ENCODE results near the gene GPX6. TPM values are rescaled to one million over a fixed set of nuclear protein-coding genes. Genes with fewer than 3 reads are reported as not detected.

The GPX6 gene
- total RNA-seq, 1 experiment from 2014 or later = not detected

DNA sequence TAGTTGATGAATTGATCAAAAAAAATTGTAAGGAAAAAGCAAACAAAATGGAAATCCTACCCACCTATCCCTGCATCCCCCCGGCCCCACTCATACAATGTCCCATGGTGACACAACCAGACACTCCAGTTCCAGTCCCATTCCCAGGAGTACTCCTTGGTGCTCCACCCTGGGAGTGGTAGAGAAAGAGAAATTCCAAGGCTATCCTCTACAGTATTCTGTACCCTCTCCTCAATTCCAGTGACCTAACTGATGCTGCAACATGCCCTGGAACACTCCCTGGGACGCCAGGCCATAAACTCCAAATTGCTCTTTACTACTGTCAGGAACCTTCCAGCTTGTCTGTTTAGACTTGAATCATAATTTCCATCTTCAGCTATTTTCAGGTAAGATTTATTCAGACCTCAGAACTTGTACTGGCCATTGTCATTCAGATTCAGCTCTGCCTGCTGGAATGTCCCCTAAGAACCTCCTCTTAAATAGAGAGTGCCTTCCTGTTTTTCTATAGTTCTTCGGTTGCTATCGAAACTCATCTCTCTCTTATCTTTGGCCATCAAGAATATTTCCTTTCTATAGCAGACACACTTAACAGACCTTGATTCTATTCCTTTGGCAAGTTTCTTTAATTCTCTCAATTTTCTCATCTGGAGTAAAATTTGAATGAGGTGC lies 8.7 kb downstream of the GPX6 start:
- peak overlapping the region; percentile 2 for H3K4me2 ChIP-seq (ENCODE audit: insufficient read depth, insufficient read length, low read length)
- H3K4me3 Mint-ChIP-seq = no peak overlapping the region; a peak in 1 of 5 replicates

More for the DNA sequence above, 8.7 kb downstream of the GPX6 start:
- Histone ChIP-seq H4K91ac (ENCODE audit: insufficient read length, low read depth, low read length) (no peak overlapping the region), H3K79me1 (ENCODE audit: insufficient read depth, low read depth, low read length, poor library complexity, severe bottlenecking) (no peaks in the 10 kb centered on the region), H3K4ac (ENCODE audit: low read depth, low read length) (no peak overlapping the region), H3K14ac (ENCODE audit: insufficient read depth, low read length) (no peak overlapping the region), H2BK120ac (ENCODE audit: low read depth, low read length, poor library complexity, severe bottlenecking) (no peak overlapping the region), H4K20me1 (ENCODE audit: control insufficient read depth, insufficient read depth, insufficient read length) (no peaks in the 10 kb centered on the region), H2BK20ac (ENCODE audit: low read depth, low read length, poor library complexity, severe bottlenecking) (no peak overlapping the region), H3K23me2 (ENCODE audit: insufficient read length, low read depth, low read length, poor library complexity, severe bottlenecking) (no peaks in the 10 kb centered on the region), H3K79me2 (ENCODE audit: insufficient read depth, low read length) (no peaks in the 10 kb centered on the region), H3K27ac (ENCODE audit: insufficient read length, low read depth, low read length) (no peak overlapping the region), H3T11ph (ENCODE audit: low read length) (no peak overlapping the region), H2AFZ (ENCODE audit: low read length) (no peak overlapping the region), H4K5ac (ENCODE audit: insufficient read length, low read depth, low read length) (no peak overlapping the region), H3K56ac (ENCODE audit: insufficient read length, low read depth, low read length) (no peak overlapping the region), H2BK5ac (ENCODE audit: insufficient read length, low read length) (no peak overlapping the region), H2BK12ac (ENCODE audit: insufficient read length, low read depth, low read length) (no peak overlapping the region), H3K23ac (ENCODE audit: insufficient read length, low read depth, low read length) (no peak overlapping the region), H2AK5ac (ENCODE audit: insufficient read length, low read length) (no peak overlapping the region), H3K9ac (ENCODE audit: extremely low read depth, insufficient read length, low read length) (no peak overlapping the region), H3K27me3 (ENCODE audit: insufficient read depth, low read length) (no peaks in the 10 kb centered on the region), H3K4me1 (ENCODE audit: insufficient read depth, low read length) (peaks cover 10% of the 10 kb centered on the region; the same call in 1 of the 2 replicates), H2BK15ac (ENCODE audit: low read depth, low read length) (no peak overlapping the region), H3K9me3 (ENCODE audit: control insufficient read depth, low read depth, low read length) (no peaks in the 10 kb centered on the region), H3K18ac (ENCODE audit: insufficient read length, low read depth, low read length) (no peak overlapping the region), H4K8ac (replicated peaks; ENCODE audit: insufficient read length, low read depth, low read length) (no peak overlapping the region)
- peaks cover 0 to under 1% (median 0%) of the 10 kb centered on the region in 3 experiments; a peak in 2 of 7 replicates for H3K36me3 Mint-ChIP-seq (ENCODE audit: insufficient read depth in 1 of 3, low read depth in 3 of 3)
- no CpG with 5 or more reads among the region's 4 CpGs for WGBS (ENCODE audit: extremely low coverage, insufficient read length, low lambda C conversion rate)
- peak overlapping the region in 2 of 3 experiments; percentile 1 to 40; a peak in 2 of 7 replicates for H3K27ac Mint-ChIP-seq
- H3K4me1 Mint-ChIP-seq = peaks cover 20 to 35% of the 10 kb centered on the region in 2 experiments
- DNase-seq = no peak
- H3K27me3 Mint-ChIP-seq (ENCODE audit: low read depth) = no peaks in the 10 kb centered on the region; the same call in 1 of the 2 replicates
- TF ChIP-seq, protein P1, sequence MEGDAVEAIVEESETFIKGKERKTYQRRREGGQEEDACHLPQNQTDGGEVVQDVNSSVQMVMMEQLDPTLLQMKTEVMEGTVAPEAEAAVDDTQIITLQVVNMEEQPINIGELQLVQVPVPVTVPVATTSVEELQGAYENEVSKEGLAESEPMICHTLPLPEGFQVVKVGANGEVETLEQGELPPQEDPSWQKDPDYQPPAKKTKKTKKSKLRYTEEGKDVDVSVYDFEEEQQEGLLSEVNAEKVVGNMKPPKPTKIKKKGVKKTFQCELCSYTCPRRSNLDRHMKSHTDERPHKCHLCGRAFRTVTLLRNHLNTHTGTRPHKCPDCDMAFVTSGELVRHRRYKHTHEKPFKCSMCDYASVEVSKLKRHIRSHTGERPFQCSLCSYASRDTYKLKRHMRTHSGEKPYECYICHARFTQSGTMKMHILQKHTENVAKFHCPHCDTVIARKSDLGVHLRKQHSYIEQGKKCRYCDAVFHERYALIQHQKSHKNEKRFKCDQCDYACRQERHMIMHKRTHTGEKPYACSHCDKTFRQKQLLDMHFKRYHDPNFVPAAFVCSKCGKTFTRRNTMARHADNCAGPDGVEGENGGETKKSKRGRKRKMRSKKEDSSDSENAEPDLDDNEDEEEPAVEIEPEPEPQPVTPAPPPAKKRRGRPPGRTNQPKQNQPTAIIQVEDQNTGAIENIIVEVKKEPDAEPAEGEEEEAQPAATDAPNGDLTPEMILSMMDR (conservative IDR thresholded peaks at IDR 0.05) = no peak
- peaks cover 3 to 6% of the 10 kb centered on the region in 2 experiments; a peak in 2 of 5 replicates for H3K9me3 Mint-ChIP-seq

All from H9 (cell line).